IMR-90 (cell line): ENCODE measurements around the gene HSD17B11.

Source experiments
- BHLHE40 ChIP-seq: fragments of 150-350 bp; IDR thresholded peaks from 2 replicates; pipeline ENCODE4 v1.6.1; 2016; ENCODE audit warnings: mild to moderate bottlenecking, low read depth, low read length
- CEBPB ChIP-seq: IDR thresholded peaks from 2 replicates; pipeline ENCODE4 v1.6.1; 2012; ENCODE audit warnings: low read depth, low read length, improper control_type of control experiment
- CHD1 ChIP-seq: IDR thresholded peaks from 2 replicates; pipeline ENCODE4 v1.6.1; 2012; ENCODE audit warnings: low read depth, low read length, improper control_type of control experiment
- MAFK ChIP-seq: IDR thresholded peaks from 2 replicates; pipeline ENCODE4 v1.6.1; 2012; ENCODE audit warnings: low read depth, low read length, improper control_type of control experiment
- MAZ ChIP-seq: IDR thresholded peaks from 2 replicates; pipeline ENCODE4 v1.6.1; 2012; ENCODE audit warnings: low read depth, mild to moderate bottlenecking, low read length, improper control_type of control experiment, moderate library complexity, borderline replicate concordance
- MXI1 ChIP-seq: IDR thresholded peaks from 2 replicates; pipeline ENCODE4 v1.6.1; 2012; ENCODE audit warnings: low read depth, mild to moderate bottlenecking, low read length, moderate library complexity, borderline replicate concordance
- POLR2A ChIP-seq: IDR thresholded peaks from 2 replicates; pipeline ENCODE4 v1.6.1; 2012; ENCODE audit warnings: mild to moderate bottlenecking, low read depth, low read length
- RAD21 ChIP-seq: IDR thresholded peaks from 2 replicates; pipeline ENCODE4 v1.6.1; 2012; ENCODE audit warnings: low read length, improper control_type of control experiment
- RCOR1 ChIP-seq: IDR thresholded peaks from 2 replicates; pipeline ENCODE4 v1.6.1; 2012; ENCODE audit warnings: mild to moderate bottlenecking, low read length, improper control_type of control experiment; ENCODE audit not compliant: insufficient replicate concordance
- RFX5 ChIP-seq: IDR thresholded peaks from 2 replicates; pipeline ENCODE4 v1.8.0; 2012; ENCODE audit warnings: low read depth, mild to moderate bottlenecking, low read length, moderate library complexity
- SMC3 ChIP-seq: fragments of 150-350 bp; IDR thresholded peaks from 2 replicates; pipeline ENCODE4 v1.6.1; 2016; ENCODE audit warnings: low read depth, mild to moderate bottlenecking, antibody characterized with exemption, low read length, moderate library complexity
- TF ChIP-seq, protein P1 (sequence below): conservative IDR thresholded peaks from 2 replicates; pipeline ENCODE4 v1.5.1; 2012; ENCODE audit warnings: mild to moderate bottlenecking, low read depth, low read length, improper control_type of control experiment
- TF ChIP-seq, protein P2 (sequence below): fragments of 150-350 bp; IDR thresholded peaks from 2 replicates; pipeline ENCODE4 v1.6.1; 2016; ENCODE audit warnings: low read depth, mild to moderate bottlenecking, low read length, moderate library complexity, borderline replicate concordance
- TF ChIP-seq, protein P3 (sequence below): fragments of 150-350 bp; IDR thresholded peaks from 2 replicates; pipeline ENCODE4 v1.6.1; 2017; ENCODE audit warnings: mild to moderate bottlenecking, antibody characterized with exemption, low read length, low read depth

DNA sequence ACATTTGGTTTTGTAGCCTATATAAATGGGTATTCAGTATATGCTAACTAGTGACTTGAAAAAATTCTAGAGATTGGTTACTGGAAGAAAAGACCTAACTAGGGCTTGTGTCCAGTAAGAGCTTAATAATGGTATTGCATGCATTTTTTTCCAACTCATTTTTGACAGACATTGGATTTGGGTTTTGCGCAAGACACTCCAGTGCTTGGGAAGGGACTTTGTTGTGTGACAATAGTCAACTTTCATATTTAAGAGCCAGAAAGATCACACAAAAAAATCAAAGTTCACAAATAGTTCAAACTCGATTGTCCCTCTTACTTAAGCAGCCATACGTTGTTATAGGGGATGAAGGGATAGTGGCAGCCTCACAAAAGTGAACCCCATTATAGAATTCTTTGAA, 1.2 kb upstream of the HSD17B11 start:
- TF ChIP-seq, protein P1, sequence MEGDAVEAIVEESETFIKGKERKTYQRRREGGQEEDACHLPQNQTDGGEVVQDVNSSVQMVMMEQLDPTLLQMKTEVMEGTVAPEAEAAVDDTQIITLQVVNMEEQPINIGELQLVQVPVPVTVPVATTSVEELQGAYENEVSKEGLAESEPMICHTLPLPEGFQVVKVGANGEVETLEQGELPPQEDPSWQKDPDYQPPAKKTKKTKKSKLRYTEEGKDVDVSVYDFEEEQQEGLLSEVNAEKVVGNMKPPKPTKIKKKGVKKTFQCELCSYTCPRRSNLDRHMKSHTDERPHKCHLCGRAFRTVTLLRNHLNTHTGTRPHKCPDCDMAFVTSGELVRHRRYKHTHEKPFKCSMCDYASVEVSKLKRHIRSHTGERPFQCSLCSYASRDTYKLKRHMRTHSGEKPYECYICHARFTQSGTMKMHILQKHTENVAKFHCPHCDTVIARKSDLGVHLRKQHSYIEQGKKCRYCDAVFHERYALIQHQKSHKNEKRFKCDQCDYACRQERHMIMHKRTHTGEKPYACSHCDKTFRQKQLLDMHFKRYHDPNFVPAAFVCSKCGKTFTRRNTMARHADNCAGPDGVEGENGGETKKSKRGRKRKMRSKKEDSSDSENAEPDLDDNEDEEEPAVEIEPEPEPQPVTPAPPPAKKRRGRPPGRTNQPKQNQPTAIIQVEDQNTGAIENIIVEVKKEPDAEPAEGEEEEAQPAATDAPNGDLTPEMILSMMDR, result no peak
- TF ChIP-seq MXI1 (no peak), MAFK (no peak), RCOR1 (no peak), BHLHE40 (no peak), POLR2A (no peak), MAZ (no peak), CHD1 (no peak), CEBPB (no peak), SMC3 (no peak), RFX5 (no peak), RAD21 (no peak)
- TF ChIP-seq, protein P2, sequence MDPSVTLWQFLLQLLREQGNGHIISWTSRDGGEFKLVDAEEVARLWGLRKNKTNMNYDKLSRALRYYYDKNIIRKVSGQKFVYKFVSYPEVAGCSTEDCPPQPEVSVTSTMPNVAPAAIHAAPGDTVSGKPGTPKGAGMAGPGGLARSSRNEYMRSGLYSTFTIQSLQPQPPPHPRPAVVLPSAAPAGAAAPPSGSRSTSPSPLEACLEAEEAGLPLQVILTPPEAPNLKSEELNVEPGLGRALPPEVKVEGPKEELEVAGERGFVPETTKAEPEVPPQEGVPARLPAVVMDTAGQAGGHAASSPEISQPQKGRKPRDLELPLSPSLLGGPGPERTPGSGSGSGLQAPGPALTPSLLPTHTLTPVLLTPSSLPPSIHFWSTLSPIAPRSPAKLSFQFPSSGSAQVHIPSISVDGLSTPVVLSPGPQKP, result no peak
- TF ChIP-seq, protein P3, sequence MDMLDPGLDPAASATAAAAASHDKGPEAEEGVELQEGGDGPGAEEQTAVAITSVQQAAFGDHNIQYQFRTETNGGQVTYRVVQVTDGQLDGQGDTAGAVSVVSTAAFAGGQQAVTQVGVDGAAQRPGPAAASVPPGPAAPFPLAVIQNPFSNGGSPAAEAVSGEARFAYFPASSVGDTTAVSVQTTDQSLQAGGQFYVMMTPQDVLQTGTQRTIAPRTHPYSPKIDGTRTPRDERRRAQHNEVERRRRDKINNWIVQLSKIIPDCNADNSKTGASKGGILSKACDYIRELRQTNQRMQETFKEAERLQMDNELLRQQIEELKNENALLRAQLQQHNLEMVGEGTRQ, result no peak
